Suprapubic skin (tissue), 4 donors: ENCODE results near the gene CREB3. TPM values are rescaled to one million over a fixed set of nuclear protein-coding genes. Genes with fewer than 3 reads are reported as not detected.

ENCODE experiments used
- DNase-seq, 2 donors: peaks; one replicate each; pipeline ENCODE4 v3.0.0-alpha.2; 2019; ENCODE audit warnings: low spot score in 2 of 2
- H3K27ac ChIP-seq: fragments of 200-600 bp; sonication (generic); one replicate; pipeline ENCODE4 v1.5.1; 2019
- H3K27me3 ChIP-seq: fragments of 200-600 bp; sonication (generic); one replicate; pipeline ENCODE4 v1.5.1; 2019
- H3K36me3 ChIP-seq: fragments of 200-600 bp; sonication (generic); one replicate; pipeline ENCODE4 v1.5.1; 2019
- H3K4me1 ChIP-seq: fragments of 200-600 bp; sonication (generic); one replicate; pipeline ENCODE4 v1.5.1; 2019
- H3K4me3 ChIP-seq: fragments of 200-600 bp; sonication (generic); one replicate; pipeline ENCODE4 v1.5.1; 2019; ENCODE audit warnings: mild to moderate bottlenecking
- H3K9me3 ChIP-seq: fragments of 200-600 bp; sonication (generic); one replicate; pipeline ENCODE4 v1.5.1; 2019
- CTCF ChIP-seq, 2 donors: fragments of 200-600 bp in 1 of 2; fragments of 450-650 bp in 1 of 2; sonication (generic) in 1 of 2; IDR thresholded peaks; one replicate each; pipeline ENCODE4 v1.5.1; 2016 to 2019; ENCODE audit warnings: antibody characterized with exemption in 2 of 2, mild to moderate bottlenecking in 1 of 2, moderate library complexity in 1 of 2
- EP300 ChIP-seq: sonication (generic); formaldehyde crosslinking; IDR thresholded peaks from one replicate; pipeline ENCODE4 v1.6.1; 2017; ENCODE audit warnings: antibody characterized with exemption
- POLR2A ChIP-seq, 2 donors: fragments of 450-650 bp; IDR thresholded peaks; one replicate each; pipeline ENCODE4 v1.6.1; 2017; ENCODE audit warnings: antibody characterized with exemption in 2 of 2, mild to moderate bottlenecking in 2 of 2, moderate library complexity in 2 of 2
- POLR2AphosphoS5 ChIP-seq, 3 donors: sonication (generic); formaldehyde crosslinking; IDR thresholded peaks; one replicate each; pipeline ENCODE4 v1.6.1; 2017; ENCODE audit warnings: antibody characterized with exemption in 3 of 3
- WGBS: methylation state at CpG from one replicate; pipeline ENCODE4 v1.1.5; 2018; 5-methylcytosine and 5-hydroxymethylcytosine counted together
- total RNA-seq, 4 donors: library from RNA; depleted of rRNA; stranded (reverse); fragments of >200 nt; gene quantifications; one replicate each; pipeline ENCODE4 v1.1.0, GENCODE V29; 2016

Gene CREB3
- total RNA-seq, 4 donors from 2014 or later, result 18.8 to 24.1 (median 23.1) TPM

GRCh38 chr9:35741740-35742139 is 9.3 kb downstream of the CREB3 start:
- H3K4me3 ChIP-seq, result no peak overlapping the region
- peak in 1 of 2 donors; percentile 13 for DNase-seq
- H3K4me1 ChIP-seq, result peaks cover 23% of the 10 kb centered on the region
- peaks cover 82% of the 10 kb centered on the region for H3K36me3 ChIP-seq
- no peaks in the 10 kb centered on the region for H3K9me3 ChIP-seq
- no peak for TF ChIP-seq EP300
- no peak for TF ChIP-seq POLR2AphosphoS5 (IDR thresholded peaks at IDR 0.05)
- TF ChIP-seq CTCF (IDR thresholded peaks at IDR 0.05), result no peak
- no peak for TF ChIP-seq POLR2A (IDR thresholded peaks at IDR 0.05)
- WGBS, result 91% methylated on average over 7 of the region's 7 CpGs
- H3K27me3 ChIP-seq, result no peaks in the 10 kb centered on the region
- H3K27ac ChIP-seq, result no peak overlapping the region

- no peak overlapping the region for H3K4me3 ChIP-seq
- H3K27ac ChIP-seq, result no peak overlapping the region
- DNase-seq, result no peak
- peaks cover 38% of the 10 kb centered on the region for H3K4me1 ChIP-seq
- H3K27me3 ChIP-seq, result no peaks in the 10 kb centered on the region
- WGBS, result 72% methylated on average over 2 of the region's 2 CpGs
- H3K9me3 ChIP-seq, result no peaks in the 10 kb centered on the region
- peaks cover 64% of the 10 kb centered on the region for H3K36me3 ChIP-seq
- no peak for TF ChIP-seq POLR2A (IDR thresholded peaks at IDR 0.05)
- no peak for TF ChIP-seq POLR2AphosphoS5 (IDR thresholded peaks at IDR 0.05)
- TF ChIP-seq EP300, result no peak
- TF ChIP-seq CTCF (IDR thresholded peaks at IDR 0.05), result no peak
Observed at GRCh38 chr9:35743452-35743851, 11.0 kb downstream of the CREB3 start.

- no peaks in the 10 kb centered on the region for H3K9me3 ChIP-seq
- H3K27ac ChIP-seq, result no peak overlapping the region
- TF ChIP-seq EP300 (no peak), POLR2A (IDR thresholded peaks at IDR 0.05) (no peak), POLR2AphosphoS5 (IDR thresholded peaks at IDR 0.05) (no peak), CTCF (IDR thresholded peaks at IDR 0.05) (no peak)
- peaks cover 38% of the 10 kb centered on the region for H3K4me1 ChIP-seq
- no peak overlapping the region for H3K4me3 ChIP-seq
- DNase-seq, result peak in 1 of 2 donors; percentile 35
- peaks cover 59% of the 10 kb centered on the region for H3K36me3 ChIP-seq
- no peaks in the 10 kb centered on the region for H3K27me3 ChIP-seq
- WGBS, result 88% methylated on average over 8 of the region's 8 CpGs
Observed at GRCh38 chr9:35743880-35744518, 11.5 kb downstream of the CREB3 start.

GRCh38 chr9:35745569-35745968 is 13.1 kb downstream of the CREB3 start:
- Histone ChIP-seq H3K4me3 (peak overlapping the region; percentile 83), H3K4me1 (peaks cover 49% of the 10 kb centered on the region), H3K27ac (no peak overlapping the region), H3K36me3 (peaks cover 43% of the 10 kb centered on the region), H3K9me3 (no peaks in the 10 kb centered on the region), H3K27me3 (no peaks in the 10 kb centered on the region)
- no peak for DNase-seq
- TF ChIP-seq EP300, result no peak
- TF ChIP-seq POLR2A (IDR thresholded peaks at IDR 0.05), result no peak
- TF ChIP-seq CTCF (IDR thresholded peaks at IDR 0.05), result no peak
- 50% methylated on average over 1 of the region's 1 CpG for WGBS

- H3K27ac ChIP-seq, result no peak overlapping the region
- H3K27me3 ChIP-seq, result no peaks in the 10 kb centered on the region
- DNase-seq, result no peak
- 50% methylated on average over 3 of the region's 3 CpGs for WGBS
- H3K9me3 ChIP-seq, result no peaks in the 10 kb centered on the region
- peaks cover 51% of the 10 kb centered on the region for H3K4me1 ChIP-seq
- peaks cover 42% of the 10 kb centered on the region for H3K36me3 ChIP-seq
- peak overlapping the region; percentile 83 for H3K4me3 ChIP-seq
- TF ChIP-seq POLR2A (IDR thresholded peaks at IDR 0.05) (no peak), CTCF (IDR thresholded peaks at IDR 0.05) (no peak), EP300 (no peak), POLR2AphosphoS5 (IDR thresholded peaks at IDR 0.05) (no peak)
Observed at GRCh38 chr9:35746583-35746982, 14.1 kb downstream of the CREB3 start.
